NCI-H524 treated with DMSO at 0.1 percent for 48 hours (cell line): ENCODE results near the gene ASF1B.

ENCODE experiments used
- DNase-seq: peaks from one replicate; lab custom pipeline; 2025; lab: John Stamatoyannopoulos, UW

The ASF1B gene

DNA sequence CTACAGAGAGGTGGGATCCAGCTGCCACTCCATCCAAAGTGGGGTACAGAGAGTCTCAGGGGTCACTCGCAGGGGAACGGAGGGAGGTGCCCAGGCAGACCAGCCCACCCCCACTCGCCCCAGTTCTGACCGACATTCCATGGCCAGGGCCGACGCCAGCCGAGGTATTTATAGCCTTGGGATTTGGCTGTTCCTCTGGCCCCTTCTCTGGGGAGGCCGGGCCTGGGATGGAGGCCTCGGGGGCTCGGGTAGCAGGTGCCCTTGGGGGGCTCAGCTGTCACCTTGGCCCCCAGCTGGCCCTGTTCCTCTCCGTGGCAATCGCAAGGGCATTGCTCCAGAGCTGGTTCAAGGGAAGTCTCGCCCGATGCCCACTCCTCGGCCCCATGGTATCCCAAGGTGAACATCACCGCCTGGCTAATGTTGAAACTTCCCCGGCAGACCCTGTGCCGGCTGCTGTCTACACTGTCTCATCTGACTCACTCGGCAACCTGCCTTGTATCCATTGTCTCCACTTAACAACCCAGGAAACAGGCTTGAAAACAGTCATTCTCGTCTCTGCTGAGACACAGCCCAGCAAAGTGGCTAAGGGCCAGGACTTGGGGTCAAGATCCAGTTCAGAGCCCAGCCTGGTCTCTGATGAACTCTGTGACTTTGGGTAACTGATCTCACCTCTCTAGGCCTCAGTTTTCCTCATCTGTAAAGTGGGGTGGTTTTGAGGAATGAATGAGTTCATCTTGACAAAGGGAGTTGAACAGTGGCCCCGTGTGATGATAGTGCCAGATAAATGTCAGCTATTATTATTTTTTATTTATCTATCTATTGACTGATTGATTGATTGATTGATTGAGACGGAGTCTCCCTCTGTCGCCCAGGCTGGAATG lies 28.6 kb downstream of the ASF1B start:
- DNase-seq = no peak

DNA sequence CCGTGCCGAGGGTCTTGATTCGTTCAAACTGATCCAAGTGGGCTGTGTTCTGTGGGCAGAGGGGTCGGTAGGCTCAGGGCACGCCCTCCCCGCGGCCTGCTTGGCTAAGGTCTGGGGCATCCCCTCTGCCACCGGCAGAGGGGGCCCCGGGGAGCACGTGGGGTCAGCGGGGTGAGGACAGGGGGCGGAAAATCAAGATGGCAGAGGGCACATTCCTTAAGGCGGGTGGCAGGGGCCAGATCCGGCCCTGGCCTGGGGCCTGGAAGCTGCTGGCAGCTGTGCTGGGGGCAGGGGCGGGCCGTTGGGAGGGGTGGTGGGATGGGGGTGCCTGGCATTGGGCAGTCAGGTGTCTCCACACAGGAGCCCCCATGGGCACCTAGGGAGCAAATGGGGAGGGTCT lies 29.5 kb downstream of the ASF1B start:
- DNase-seq = no peak

DNA sequence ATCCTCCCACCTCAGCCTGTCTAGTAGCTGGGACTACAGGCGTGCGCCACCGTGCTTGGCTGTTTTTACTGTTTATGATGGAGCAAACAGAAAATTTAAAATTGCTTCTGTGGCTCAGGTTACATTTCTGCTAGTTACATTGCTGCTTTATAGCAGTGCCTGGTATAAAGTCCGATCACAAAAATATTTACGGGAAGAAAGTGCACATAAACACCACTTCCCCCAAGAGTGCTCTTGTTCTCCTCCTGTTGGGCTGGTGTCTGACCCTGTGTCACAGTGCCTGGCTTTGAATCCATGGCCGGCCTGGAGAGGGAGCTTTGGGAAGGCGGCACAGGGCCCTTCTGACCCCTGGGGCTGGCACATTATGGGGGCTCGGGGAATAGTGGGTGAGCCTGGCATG lies 30.7 kb downstream of the ASF1B start:
- DNase-seq = no peak

DNA sequence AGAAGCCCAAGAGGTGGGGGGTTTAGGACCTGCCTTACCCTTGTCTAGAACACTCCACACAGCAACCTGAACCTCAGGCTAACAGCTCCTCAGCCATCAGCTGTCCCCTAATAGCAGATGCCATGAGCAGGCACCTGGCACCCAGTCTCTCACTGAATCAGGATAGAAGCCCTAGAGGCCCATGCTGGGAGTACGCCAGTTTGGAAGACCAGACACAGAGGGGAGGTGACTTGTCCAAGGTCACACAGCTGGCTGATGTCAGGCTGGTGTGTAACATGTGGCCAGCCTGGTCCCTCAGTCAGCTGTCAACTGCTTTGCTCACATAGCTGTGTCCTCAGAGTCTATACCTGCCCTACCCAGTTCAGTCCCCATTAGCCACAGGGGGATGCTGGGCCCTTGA lies 33.1 kb downstream of the ASF1B start:
- DNase-seq = no peak

DNA sequence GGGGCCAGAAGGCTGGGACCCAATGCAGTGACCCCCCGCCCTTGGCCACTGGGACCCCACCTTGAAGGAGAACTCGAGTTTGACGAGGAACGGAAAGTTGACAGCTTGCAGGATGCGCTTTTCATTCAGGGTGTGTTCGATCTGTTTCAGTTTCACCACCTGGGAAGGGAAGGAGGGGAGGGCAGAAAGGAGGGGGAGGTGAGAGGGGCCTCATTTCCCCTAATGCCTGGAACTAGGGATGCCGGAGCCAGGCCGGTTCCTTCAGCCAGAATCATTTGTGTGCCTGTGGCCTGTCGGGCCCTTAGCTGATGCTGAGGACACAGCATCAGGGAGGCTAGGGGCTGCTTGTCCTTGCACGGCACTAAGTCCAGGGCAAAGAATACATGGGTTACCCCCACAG lies 33.6 kb downstream of the ASF1B start:
- DNase-seq = no peak

DNA sequence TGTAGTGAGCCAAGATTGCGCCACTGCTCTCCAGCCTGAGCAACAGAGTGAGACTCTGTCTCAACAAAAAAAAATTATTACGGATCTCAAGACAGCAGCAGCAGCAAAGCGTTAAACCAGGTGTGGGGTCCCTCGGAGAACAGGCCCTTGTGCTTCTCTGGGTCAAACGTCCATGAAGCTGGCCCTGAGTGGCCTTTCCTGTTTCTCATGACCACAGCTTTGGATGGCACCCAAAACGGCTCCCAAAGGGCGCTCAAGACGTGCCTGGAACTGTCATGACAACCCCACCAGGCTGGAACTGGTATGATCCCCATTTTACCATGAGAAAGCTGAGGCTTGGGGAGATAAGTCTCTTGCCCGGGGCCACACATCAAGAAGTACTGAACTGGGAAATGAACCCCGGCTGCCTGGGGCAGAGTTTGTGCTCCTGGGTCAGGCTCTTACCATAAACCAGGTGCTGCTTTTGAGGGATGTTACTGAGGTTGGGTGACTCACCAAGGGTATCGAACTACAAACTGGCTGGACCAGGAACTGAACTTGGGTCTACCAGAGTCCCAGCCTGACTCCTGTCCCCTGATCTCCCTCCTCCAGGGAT lies 34.2 kb downstream of the ASF1B start:
- DNase-seq = no peak

DNA sequence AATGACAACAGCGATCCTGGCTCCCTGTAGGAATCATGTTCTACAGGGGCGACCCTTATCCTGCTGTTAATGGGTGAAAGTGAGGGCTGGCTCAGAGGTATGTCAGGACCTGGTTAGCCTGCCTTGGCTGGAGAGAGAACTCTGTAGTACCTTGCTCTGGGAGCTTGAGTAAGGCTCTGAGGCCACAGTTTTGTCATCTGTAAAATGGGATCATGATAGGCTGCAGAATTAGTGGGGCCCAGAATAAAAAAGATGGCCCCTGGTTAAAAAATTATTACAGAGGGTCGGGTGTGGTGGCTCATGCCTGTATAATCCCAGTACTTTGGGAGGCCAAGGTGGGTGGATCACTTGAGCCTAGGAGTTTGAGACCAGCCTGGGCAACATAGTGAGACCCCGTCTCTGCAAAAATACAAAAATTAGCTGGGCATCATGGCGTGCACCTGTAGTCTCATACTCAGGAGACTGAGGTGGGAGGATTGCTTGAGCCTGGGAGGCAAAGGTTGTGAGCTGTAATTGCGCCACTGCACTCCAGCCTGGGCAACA lies 35.3 kb downstream of the ASF1B start:
- DNase-seq = no peak

DNA sequence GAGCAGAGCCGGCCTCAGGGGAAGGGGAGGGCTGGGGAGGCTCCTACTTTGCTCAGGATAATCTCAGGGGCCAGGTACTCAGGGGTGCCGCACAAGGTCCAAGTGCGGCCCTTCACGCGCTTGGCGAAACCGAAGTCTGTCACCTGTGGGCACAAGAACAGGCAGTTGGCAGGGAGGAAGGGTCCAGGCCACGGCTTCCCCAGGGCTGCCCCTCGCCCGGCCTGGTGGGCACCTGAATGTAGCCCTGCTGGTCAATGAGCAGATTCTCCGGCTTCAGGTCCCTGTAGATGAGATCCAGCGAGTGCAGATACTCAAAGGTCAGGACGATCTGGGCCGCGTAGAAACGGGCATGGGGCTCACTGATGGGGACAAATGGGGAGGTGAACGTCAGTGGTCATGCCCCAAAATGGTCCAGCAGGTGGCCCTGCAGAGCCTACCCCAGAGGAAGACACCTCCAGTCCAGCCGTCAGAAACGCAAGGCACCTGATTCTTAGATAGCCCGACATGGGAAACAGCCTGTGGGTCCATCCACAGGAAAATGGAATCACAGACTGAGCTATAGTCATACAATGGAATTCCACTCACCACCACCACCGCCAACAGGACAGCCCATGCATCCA lies 38.7 kb downstream of the ASF1B start:
- DNase-seq = no peak

DNA sequence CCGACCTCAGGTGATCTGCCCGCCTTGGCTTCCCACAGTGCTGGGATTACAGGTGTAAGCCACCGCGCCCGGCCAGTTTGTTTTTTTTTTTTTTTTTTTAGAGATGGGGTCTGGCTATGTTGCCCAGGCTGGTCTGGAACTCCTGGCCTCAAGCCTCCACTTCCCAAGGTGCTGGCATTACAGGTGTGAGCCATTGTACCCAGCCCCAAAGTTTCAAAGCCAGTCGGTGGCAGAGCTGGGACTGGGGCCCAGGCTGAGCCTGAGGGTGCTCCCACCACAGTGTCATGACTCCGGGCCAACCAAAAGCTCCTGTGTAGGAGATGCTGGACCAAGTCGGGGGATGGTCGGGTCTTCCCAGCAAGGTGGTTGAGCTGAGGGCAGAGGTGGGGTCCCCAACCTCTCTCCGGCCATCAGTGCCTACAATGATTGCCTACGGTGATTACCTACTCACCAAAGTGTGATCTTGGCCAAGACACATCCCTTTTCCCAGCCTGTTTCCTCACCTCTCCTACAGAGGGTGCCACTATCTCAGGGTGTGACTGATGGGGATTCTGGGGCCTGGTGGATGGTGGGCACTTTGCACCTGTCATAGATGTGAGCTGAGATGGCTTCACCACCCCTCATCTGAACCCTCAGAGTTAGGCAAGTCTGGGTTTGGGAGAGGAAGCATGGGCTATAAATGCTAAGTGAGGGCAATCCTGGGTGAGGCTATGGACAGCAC lies 40.0 kb downstream of the ASF1B start:
- DNase-seq = no peak

DNA sequence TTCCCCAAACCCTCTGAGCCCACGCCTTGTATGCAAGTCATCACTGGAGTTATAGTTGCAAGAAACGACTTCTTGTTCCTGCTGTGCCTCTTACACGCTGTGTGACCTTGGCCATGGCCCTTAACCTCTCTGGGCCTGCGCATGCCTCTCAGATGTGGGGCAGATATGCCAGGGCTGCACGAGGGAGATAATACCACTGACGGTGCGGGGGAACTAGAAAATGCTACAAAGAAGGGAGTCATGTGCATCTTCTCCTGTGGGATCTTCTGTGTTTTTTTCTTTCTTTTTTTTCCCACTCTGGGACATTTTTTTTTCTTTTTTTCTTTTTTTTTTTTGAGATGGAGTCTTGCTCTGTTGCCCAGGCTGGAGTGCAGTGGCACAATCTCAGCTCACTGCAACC lies 41.5 kb downstream of the ASF1B start:
- DNase-seq = no peak

DNA sequence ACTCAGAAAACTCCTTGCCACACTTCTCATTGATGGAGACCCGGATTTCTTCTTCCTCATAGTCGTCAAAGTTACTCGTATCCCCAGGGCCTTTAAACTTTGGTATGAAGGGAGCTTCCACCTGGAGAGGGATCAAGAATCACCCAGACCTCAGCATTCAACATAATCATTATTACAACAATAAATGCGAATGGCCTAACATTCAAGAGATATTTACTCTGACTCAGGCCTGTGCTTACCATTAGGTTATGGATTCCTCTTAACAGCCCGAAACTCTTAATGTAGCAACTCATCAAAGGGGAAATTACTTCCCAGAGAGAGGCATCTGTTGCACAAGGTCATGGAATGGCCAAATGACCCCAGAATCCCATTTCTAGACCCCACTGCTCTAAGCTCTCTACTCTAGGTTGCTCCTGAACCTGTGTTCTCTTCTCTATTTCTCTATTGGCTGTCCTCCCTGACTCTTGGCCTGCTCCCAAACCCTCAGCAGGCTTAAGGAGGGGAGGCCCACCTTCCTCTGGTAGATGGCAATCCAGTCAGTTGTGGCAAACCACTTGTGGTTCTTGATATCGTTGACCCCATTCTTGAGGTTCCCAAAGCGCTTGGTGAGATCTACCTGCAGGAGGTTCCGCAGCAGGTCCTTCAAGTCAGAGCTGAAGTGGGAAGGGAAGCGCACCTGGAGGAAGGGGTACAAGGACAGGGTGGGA lies 43.1 kb downstream of the ASF1B start:
- no peak for DNase-seq

DNA sequence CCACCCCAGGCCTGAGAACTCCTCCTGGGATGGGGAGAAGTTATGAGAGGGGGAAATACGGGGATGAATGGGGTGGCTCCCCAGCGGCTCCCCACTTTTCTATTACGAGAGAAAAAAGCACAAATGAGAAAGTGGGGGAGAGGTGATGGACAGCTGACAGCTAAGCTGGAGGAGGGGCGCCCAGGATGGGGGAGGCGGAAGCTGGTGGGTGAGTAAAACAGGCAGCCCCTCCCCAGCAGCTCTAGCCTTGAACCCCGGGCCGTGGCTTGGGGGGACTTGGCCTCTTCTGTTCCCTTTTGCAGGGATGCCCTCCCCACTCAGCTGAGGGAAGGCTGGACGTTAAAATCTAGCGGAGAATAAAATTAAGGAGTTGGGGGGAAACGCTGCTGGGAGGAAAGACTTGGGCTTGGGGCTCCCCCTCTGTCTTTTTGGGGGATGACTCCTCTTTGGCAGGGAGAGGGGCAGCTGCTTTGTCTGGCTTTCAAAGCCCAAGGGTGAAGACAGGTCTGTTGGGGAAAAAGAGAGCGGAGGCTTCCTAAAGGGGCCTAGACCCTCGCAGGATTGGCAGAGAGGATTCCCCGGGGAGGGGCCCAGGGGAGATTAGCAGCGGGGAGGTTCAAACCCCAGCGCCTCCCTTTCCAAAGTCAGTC lies 44.5 kb downstream of the ASF1B start:
- no peak for DNase-seq

DNA sequence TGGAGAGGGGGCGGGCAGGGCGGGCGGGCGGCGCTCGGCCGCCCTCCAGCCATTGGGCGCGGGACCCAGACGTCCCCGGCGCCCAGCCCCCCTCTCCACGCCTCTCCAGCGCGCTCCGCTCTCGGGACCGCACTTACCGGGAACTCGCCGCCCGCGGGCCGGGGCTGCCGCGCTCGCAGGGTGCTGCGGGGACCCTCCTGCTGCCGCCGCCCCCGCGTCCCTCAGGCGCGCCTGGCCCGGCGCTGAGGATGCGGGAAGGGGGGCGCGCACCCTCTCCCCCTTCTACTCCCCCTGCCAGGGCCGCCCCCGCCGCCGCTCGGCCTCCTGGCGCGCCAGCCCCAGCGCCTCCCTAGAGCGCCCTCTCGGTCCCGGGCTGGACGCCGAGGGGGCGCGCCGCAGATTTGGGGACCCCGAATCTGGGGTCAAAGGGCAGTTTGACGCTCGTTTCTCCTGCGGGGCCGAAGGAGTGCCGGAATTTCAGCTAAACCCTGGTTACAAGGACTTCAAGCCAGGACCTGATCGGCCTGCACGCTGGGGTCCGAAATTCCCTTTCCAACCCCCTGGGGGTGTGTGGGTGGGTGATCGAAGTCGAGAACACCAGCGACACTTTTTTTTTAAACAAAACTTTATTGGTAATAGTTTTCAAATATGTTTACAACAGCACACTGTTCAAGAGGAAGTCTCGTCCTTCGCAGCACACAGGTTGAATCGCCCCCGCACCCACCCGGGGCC lies 45.1 kb downstream of the ASF1B start:
- DNase-seq = no peak

DNA sequence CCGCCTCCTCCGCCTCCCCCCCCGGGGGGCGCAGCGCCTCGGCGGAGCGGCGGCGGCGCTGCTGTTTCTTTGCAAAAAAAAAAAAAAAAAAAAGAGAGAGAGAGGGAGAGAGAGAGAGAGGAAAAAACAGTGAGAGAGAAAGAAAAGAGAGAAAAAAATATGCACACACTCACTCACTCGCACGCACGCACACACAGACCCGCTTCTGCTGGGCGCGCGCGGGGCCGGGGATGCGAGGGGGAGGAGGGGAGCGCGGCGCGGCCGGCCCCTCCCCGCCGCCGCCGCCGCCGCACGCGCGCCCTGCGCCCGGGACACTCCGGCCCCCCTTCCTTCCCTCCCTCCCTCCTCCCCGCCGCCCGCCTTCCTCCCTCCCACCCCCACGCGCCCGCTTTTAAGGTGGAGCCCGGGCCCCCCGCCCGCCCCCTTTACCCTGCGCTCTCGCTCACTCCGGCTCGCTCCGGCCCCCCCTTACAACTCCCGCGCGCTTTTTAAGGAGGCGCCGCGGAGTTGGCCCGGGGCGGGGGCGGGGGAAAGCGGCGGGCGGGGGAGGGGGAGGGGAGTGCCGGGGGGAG lies 45.8 kb downstream of the ASF1B start, which contains the start of gene SAMD1:
TSS of gene SAMD1 (minus strand) at position 243 of the 572 bp plus-strand sequence.
- DNase-seq = no peak

DNA sequence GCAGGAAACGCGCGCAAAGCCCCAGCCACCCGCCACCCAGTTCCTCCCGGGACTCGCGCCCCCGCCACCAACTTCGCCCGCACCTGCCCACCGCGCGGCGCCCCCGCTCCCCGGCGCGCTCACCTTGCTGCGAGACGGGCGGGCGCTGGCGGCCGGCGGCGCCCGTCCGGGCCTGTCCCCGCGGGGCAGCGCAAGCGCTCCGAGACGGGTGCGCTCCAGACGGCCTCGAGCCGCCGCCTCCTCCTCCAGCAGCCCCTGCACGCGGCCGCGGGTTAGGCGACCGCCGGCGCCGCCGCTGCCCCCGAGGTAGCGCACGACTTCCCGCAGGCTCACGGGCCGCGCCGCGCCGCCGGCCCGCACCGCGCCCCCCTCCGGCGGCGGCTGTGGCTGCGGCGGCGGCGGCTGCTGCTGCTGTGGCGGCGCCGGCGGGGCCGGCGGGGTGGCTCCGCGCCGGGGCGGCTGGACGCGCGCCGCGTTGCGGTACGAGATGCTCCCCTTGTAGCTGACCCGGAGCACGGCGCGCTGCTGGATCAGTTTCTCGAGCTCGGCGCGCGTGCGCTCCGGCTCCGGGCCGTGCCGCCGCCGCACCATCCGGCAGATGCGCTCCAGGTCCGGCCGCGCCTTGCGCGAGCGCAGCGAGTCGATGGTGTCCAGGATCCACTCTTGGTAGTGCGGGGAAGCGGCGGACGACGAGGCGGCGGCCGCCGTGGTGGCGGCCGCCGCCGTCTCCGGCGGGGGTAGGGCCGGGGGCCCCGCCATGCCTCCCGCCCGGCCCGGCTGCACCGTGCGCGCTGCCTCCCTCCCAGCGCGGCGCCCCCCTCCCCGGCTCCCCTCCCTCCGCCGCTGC lies 46.5 kb downstream of the ASF1B start:
- no peak for DNase-seq

DNA sequence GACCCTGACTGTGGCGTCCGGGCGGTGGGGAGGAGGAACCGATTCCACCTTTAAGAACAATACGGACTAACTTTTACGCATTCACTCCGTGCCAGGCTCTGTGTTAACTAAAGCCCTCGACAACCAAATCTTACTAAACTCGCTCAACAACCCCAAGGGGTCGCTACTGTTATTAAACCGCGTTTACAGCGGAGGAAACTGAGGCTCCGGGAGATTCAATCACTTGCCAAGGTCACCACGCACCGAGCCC lies 47.1 kb downstream of the ASF1B start:
- DNase-seq = no peak

DNA sequence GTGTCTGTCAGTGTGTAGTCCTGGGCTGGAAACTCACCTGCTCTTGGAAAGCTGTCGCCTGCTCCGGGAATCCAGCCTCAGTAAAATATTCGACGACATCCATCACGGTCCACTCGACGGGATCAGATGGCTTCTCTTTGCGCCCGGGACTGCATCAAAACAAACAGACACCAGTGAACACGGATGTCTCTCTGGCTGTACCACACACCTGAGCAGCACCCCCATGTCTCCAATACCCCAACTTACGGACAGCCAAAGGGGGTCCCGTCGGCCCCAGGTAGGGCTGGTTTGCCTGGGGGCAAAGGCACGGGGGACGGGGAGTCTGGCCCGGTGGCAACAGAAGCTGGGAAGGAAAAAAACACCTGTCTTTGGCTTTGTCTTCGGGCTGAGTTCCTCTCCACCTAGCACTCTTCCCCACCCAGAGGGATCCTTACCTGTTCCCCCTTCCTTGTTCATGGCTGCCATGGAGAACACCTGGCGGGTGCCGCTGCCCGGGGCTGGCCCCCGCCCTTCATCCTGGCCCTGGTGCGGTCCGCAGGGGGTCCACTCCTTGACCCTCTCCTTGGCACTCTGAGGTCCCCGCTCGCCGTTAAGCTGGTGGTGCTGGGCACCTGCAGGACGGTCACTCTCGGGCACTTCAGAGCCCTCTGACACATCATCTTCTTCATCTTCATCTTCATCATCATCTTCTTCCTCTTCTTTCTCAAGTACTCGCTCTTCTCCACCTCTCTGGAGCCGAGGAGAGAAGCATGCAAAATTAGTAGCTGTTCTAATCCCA lies 47.6 kb downstream of the ASF1B start:
- no peak for DNase-seq

DNA sequence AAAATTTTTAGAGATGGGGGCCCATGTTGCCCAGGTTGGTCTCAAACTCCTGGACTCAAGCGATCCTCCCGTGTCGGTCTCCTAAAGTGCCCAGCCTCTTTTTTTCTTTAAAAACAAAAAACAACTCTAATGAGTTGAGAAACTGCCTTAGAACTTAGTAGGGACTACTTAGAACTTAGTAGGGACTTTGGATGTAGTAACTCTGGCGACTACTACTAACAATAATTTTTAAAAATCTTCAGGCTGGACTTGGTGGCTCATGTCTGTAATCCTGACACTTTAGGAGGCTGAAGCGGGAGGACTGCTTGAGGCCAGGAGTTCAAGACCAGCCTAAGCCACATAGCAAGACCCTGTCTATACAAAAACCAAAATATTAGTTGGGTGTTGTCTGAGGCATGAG lies 50.3 kb downstream of the ASF1B start:
- no peak for DNase-seq
